ENCODE data around the gene RBM10. TPM values are rescaled to one million over a fixed set of nuclear protein-coding genes. Genes with fewer than 3 reads are reported as not detected.

The RBM10 gene
- total RNA-seq, 1 donor from 2014 or later = 35.9 TPM

DNA sequence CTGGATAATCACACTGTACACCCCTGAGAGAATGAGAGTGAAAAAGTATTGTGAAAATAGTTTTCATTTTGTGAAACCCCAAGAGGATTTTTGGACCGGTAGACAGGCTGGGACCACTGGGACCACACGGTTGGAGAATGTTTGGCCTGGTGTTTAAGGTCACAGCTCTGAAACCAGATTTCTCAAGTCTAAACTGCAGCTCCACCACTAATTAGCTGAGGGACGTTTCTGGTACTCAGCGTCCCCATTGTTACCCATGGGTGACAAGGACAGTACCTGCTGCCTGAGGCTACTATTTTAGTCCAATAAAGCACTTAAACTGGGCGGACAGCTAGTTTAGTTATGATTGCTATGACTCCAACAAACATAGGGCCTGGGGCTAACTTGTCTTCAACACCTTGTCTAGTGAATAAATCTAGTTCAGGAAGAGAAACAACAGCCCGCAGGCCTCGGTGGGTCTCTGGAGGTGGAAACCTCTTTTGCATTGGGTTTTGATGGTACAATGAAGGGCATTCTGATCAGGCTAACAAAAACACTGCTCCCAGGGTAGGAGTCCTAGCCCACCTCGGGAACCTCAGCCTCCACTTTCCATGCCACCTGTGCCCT, 87.3 kb downstream of the RBM10 start:
- H3K27me3 ChIP-seq (ENCODE audit: insufficient read depth, low read length) = no peaks in the 10 kb centered on the region
- Mint-ChIP-seq H3K4me1 (ENCODE audit: low read depth, unreplicated experiment) (peaks cover 2% of the 10 kb centered on the region), H3K27ac (ENCODE audit: unreplicated experiment) (peak overlapping the region; percentile 98), H3K4me3 (ENCODE audit: unreplicated experiment) (peak overlapping the region; percentile 94), H3K36me3 (ENCODE audit: low read depth, unreplicated experiment) (no peaks in the 10 kb centered on the region), H3K9me3 (ENCODE audit: unreplicated experiment) (peaks cover 1% of the 10 kb centered on the region), H3K27me3 (ENCODE audit: low read depth, unreplicated experiment) (no peaks in the 10 kb centered on the region)
- peak overlapping the region; percentile 99 for H3K27ac ChIP-seq (ENCODE audit: low read depth, low read length)
- H3K4me2 ChIP-seq (ENCODE audit: low read length) = peak overlapping the region; percentile 93
- peaks cover 37% of the 10 kb centered on the region for H3K79me2 ChIP-seq (ENCODE audit: insufficient read depth, low read length)
- H4K20me1 ChIP-seq (ENCODE audit: insufficient read depth, low read length) = peaks cover 7% of the 10 kb centered on the region
- H3K9me3 ChIP-seq (ENCODE audit: insufficient read depth, low read depth, low read length) = no peaks in the 10 kb centered on the region
- peak overlapping the region; percentile 66 for H2AFZ ChIP-seq (ENCODE audit: low read depth, low read length)
- DNase-seq (ENCODE audit: low read depth) (no peak), FAIRE-seq (no peak)
- no peak for TF ChIP-seq EZH2 (IDR thresholded peaks at IDR 0.05; ENCODE audit: insufficient read depth, low read length)
- TF ChIP-seq, protein P1, sequence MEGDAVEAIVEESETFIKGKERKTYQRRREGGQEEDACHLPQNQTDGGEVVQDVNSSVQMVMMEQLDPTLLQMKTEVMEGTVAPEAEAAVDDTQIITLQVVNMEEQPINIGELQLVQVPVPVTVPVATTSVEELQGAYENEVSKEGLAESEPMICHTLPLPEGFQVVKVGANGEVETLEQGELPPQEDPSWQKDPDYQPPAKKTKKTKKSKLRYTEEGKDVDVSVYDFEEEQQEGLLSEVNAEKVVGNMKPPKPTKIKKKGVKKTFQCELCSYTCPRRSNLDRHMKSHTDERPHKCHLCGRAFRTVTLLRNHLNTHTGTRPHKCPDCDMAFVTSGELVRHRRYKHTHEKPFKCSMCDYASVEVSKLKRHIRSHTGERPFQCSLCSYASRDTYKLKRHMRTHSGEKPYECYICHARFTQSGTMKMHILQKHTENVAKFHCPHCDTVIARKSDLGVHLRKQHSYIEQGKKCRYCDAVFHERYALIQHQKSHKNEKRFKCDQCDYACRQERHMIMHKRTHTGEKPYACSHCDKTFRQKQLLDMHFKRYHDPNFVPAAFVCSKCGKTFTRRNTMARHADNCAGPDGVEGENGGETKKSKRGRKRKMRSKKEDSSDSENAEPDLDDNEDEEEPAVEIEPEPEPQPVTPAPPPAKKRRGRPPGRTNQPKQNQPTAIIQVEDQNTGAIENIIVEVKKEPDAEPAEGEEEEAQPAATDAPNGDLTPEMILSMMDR (IDR thresholded peaks at IDR 0.05; ENCODE audit: insufficient read depth, low read depth, low read length) = no peak
- H3K4me3 ChIP-seq (ENCODE audit: insufficient read depth, low read depth, low read length) = peak overlapping the region; percentile 84
- H3K4me1 ChIP-seq (ENCODE audit: insufficient read depth, low read length) = peaks cover 9% of the 10 kb centered on the region
- no peaks in the 10 kb centered on the region for H3K36me3 ChIP-seq (ENCODE audit: insufficient read depth, low read length)
- peak overlapping the region; percentile 99 for H3K9ac ChIP-seq (ENCODE audit: low read length)

DNA sequence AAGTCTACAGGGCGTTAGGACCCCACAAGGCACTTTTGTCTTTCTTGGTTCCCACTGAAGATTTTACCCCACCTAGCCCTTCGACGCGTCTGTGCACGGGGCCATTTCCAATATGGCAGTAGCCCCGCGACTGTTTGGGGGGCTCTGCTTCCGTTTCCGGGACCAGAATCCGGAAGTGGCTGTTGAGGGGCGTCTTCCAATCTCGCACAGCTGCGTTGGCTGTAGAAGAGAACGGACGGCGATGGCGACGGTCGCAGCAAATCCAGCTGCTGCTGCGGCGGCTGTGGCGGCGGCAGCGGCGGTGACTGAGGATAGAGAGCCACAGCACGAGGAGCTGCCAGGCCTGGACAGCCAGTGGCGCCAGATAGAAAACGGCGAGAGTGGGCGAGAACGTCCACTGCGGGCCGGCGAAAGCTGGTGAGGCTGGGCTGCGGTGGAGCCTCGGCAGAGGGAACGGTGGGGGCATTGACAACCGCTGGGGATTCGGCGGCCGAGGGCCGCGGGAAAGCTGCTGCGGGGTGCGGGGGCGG, 87.8 kb downstream of the RBM10 start, which contains the start of gene USP11:
Gene USP11 (plus strand): TSS at position 207 of the 530 bp plus-strand sequence. CDS start 35 bp downstream, at position 242.
- H2AFZ ChIP-seq (ENCODE audit: low read depth, low read length) = peak within 1 kb of the TSS; percentile 66
- H3K4me1 ChIP-seq (ENCODE audit: insufficient read depth, low read length) = peaks cover 9% of the 10 kb centered on the region
- H3K36me3 ChIP-seq (ENCODE audit: insufficient read depth, low read length) = no peaks in the 10 kb centered on the region
- H3K27ac ChIP-seq (ENCODE audit: low read depth, low read length) = peak within 1 kb of the TSS; percentile 99
- H3K4me3 Mint-ChIP-seq (ENCODE audit: unreplicated experiment) = peak within 1 kb of the TSS; percentile 94
- no peaks in the 10 kb centered on the region for H3K9me3 ChIP-seq (ENCODE audit: insufficient read depth, low read depth, low read length)
- peaks cover 43% of the 10 kb centered on the region for H3K79me2 ChIP-seq (ENCODE audit: insufficient read depth, low read length)
- no peaks in the 10 kb centered on the region for H3K27me3 Mint-ChIP-seq (ENCODE audit: low read depth, unreplicated experiment)
- H3K9ac ChIP-seq (ENCODE audit: low read length) = peak within 1 kb of the TSS; percentile 99
- TF ChIP-seq, protein P1 (IDR thresholded peaks at IDR 0.05; ENCODE audit: insufficient read depth, low read depth, low read length) = no peak
- no peak for TF ChIP-seq EZH2 (IDR thresholded peaks at IDR 0.05; ENCODE audit: insufficient read depth, low read length)
- peak; percentile 15 for DNase-seq (ENCODE audit: low read depth)
- peaks cover 2% of the 10 kb centered on the region for H3K4me1 Mint-ChIP-seq (ENCODE audit: low read depth, unreplicated experiment)
- H3K27ac Mint-ChIP-seq (ENCODE audit: unreplicated experiment) = peak within 1 kb of the TSS; percentile 98
- H3K4me2 ChIP-seq (ENCODE audit: low read length) = peak within 1 kb of the TSS; percentile 93
- no peaks in the 10 kb centered on the region for H3K36me3 Mint-ChIP-seq (ENCODE audit: low read depth, unreplicated experiment)
- no peaks in the 10 kb centered on the region for H3K27me3 ChIP-seq (ENCODE audit: insufficient read depth, low read length)
- H3K9me3 Mint-ChIP-seq (ENCODE audit: unreplicated experiment) = peaks cover 1% of the 10 kb centered on the region
- FAIRE-seq = no peak
- H4K20me1 ChIP-seq (ENCODE audit: insufficient read depth, low read length) = peaks cover 7% of the 10 kb centered on the region
- peak within 1 kb of the TSS; percentile 84 for H3K4me3 ChIP-seq (ENCODE audit: insufficient read depth, low read depth, low read length)

Measured in astrocyte (in vitro differentiated cells and primary cell).